Measurements from ENCODE around the gene SUN3.

SUN3 gene

DNA sequence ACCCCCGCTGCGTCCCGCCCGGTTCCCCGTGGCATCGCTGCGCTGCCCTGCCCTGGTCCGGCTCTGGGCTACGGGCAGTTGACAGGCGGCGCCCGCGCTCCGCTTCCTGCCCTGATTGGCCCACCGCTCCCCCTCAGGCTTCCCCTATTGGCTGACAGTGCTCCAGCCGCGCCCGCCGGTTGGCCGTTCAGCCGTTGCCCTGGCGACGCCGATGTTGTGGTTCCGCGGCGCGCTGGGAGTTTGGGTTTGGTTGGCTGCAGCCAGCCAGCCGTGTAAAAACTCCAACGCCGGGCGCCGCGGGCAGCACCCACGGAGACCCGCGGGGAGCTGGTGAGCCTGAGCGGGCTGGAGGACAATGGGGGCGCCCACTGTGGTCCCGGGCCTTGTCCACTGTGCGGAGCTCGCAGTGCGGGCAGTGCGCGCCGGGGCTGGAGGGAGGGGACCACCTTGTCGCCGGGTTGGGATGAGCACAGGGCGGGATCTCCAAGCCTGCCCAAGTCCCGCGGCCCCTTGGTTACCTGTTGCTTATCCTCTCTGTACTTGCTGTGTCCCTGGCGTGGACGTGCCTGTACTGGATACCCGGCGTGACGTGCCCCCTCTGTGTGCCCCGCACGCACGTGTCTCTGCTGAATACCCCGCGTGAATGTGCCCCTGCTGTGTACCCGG lies 6.5 kb upstream of the SUN3 start, which contains the start of gene C7orf57:
Gene C7orf57 (plus strand): TSS at position 243 of the 666 bp plus-strand sequence. CDS start 766 bp downstream, outside the sequence.
- Histone ChIP-seq H3K9me3 (peaks cover 12% of the 10 kb centered on the region), H3K27ac (no peak within 1 kb of the TSS), H4K20me1 (no peaks in the 10 kb centered on the region), H3K36me3 (no peaks in the 10 kb centered on the region), H3K4me1 (peaks cover 7% of the 10 kb centered on the region; the same call in 1 of the 2 replicates), H3K9ac (no peak within 1 kb of the TSS), H3K4me3 (peak within 1 kb of the TSS; percentile 60), H3K27me3 (peaks cover 22% of the 10 kb centered on the region), H3K4me2 (peak within 1 kb of the TSS; percentile 67)
- TF ChIP-seq Cebpa-rat (IDR thresholded peaks at IDR 0.05) = no peak

- no peak overlapping the region for H3K4me2 ChIP-seq
- H3K9ac ChIP-seq = no peak overlapping the region
- H3K27ac ChIP-seq = no peak overlapping the region
- no peak overlapping the region for H3K4me3 ChIP-seq
- peaks cover 7% of the 10 kb centered on the region; the same call in 1 of the 2 replicates for H3K4me1 ChIP-seq
- H4K20me1 ChIP-seq = no peaks in the 10 kb centered on the region
- no peak for TF ChIP-seq Cebpa-rat (IDR thresholded peaks at IDR 0.05)
- peaks cover 22% of the 10 kb centered on the region for H3K27me3 ChIP-seq
- H3K36me3 ChIP-seq = no peaks in the 10 kb centered on the region
- peaks cover 12% of the 10 kb centered on the region for H3K9me3 ChIP-seq
Measured at GRCh38 chr7:48033922-48034321, 5.0 kb upstream of the SUN3 start.

DNA sequence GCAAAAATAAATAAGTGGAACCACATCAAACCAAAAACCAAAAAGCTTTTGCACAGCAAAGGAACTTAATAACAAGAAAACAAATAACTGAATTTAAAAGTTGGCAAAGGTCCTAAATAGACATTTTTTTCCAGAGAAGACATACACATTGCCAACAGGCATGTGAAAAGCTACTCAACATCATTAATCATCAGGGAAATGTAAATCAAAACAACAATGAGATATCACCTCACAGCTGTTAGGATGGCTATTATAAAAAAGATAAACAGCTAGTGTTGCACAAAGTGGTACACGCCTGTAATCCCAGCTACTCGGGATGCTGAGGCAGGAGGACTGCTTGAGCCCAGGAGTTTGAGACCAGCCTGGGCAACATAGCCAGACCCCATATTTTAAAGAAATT lies 2.2 kb upstream of the SUN3 start:
- Histone ChIP-seq H3K4me2 (no peak overlapping the region), H3K9ac (no peak overlapping the region), H3K36me3 (no peaks in the 10 kb centered on the region), H3K4me3 (no peak overlapping the region), H3K27ac (no peak overlapping the region), H4K20me1 (no peaks in the 10 kb centered on the region), H3K4me1 (peaks cover 15% of the 10 kb centered on the region), H3K27me3 (peaks cover 10% of the 10 kb centered on the region), H3K9me3 (peaks cover 11% of the 10 kb centered on the region)
- TF ChIP-seq Cebpa-rat (IDR thresholded peaks at IDR 0.05) = no peak

DNA sequence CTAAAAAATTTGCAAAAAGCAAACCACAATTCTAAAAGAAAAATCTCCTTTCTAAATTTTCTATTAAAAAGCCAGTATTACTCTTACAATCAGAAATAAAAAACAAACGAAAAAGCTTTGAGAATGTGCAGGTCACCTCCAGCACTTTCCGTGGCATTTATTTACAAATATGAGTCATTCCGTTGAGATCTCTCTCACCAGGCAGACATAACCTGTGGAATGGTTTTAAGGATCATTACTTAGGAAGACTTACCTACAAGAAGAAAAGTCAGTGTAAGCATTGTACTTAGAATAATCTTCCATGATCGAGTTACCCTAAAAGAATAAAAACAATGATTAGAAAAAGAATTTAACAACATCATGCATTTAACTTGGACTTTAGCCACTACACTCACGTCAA lies 3.3 kb downstream of the SUN3 start:
- H3K9ac ChIP-seq = no peak overlapping the region
- no peaks in the 10 kb centered on the region for H3K27me3 ChIP-seq
- peaks cover 7% of the 10 kb centered on the region for H3K4me1 ChIP-seq
- no peak overlapping the region for H3K4me3 ChIP-seq
- H3K4me2 ChIP-seq = no peak overlapping the region
- H3K27ac ChIP-seq = no peak overlapping the region
- no peaks in the 10 kb centered on the region for H3K36me3 ChIP-seq
- H3K9me3 ChIP-seq = peaks cover 12% of the 10 kb centered on the region; the same call in 1 of the 2 replicates
- no peaks in the 10 kb centered on the region for H4K20me1 ChIP-seq
- TF ChIP-seq Cebpa-rat (IDR thresholded peaks at IDR 0.05) = no peak

- no peak overlapping the region for H3K4me3 ChIP-seq
Measured at GRCh38 chr7:48017674-48018073, 11.2 kb downstream of the SUN3 start.

DNA sequence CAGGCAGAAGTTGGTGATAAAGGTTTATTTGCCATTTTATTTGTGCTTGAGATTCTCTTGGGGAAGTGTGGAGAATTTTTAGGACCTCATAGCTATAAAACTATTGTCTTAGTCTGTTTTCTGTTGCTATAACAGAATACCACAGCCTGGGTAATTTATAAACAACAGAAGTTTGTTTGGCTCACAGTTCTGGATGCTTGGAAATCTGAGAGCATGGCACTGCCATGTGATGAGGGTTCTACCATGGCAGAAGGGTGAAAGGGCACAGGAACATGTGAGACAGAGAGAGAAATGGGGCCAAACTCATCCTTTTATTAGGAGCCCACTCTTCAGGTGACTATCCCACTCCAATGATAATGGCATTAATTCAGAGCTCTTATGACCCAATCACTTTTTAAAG lies 12.3 kb downstream of the SUN3 start:
- H3K4me3 ChIP-seq = no peak overlapping the region
- H3K9me3 ChIP-seq = no peaks in the 10 kb centered on the region
- no peak overlapping the region for H3K4me2 ChIP-seq
- no peaks in the 10 kb centered on the region for H3K36me3 ChIP-seq
- no peak for TF ChIP-seq Cebpa-rat (IDR thresholded peaks at IDR 0.05)
- no peaks in the 10 kb centered on the region for H4K20me1 ChIP-seq
- no peaks in the 10 kb centered on the region for H3K27me3 ChIP-seq
- no peaks in the 10 kb centered on the region for H3K4me1 ChIP-seq
- no peak overlapping the region for H3K9ac ChIP-seq
- no peak overlapping the region for H3K27ac ChIP-seq

More at GRCh38 chr7:48017674-48018073, 11.2 kb downstream of the SUN3 start:
- TF ChIP-seq Cebpa-rat (IDR thresholded peaks at IDR 0.05) = no peak
- no peak overlapping the region for H3K27ac ChIP-seq
- H3K36me3 ChIP-seq = no peaks in the 10 kb centered on the region
- H3K4me1 ChIP-seq = no peaks in the 10 kb centered on the region
- H3K9me3 ChIP-seq = no peaks in the 10 kb centered on the region
- no peaks in the 10 kb centered on the region for H4K20me1 ChIP-seq
- no peaks in the 10 kb centered on the region for H3K27me3 ChIP-seq
- H3K4me2 ChIP-seq = no peak overlapping the region
- H3K9ac ChIP-seq = no peak overlapping the region

DNA sequence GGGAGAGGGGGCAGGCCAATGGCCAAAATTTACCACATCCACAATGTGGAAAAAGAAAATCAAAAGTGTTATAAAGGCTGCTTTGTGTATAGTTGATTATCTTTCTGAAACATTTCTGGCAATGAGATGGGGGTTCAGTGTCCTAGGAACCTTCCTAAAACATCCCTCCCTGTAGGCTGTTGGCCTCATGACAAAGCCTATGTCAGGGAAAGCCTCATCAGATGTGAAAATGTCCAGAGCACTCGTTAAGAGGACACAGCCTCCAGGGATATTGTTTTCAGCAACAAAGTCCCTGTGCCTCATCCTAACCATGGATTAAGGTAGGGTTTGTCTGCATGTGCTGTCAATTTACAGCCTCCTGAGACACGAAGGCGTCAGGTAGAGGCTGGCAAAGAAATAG lies 17.0 kb downstream of the SUN3 start:
- H3K9me3 ChIP-seq = no peaks in the 10 kb centered on the region
- no peaks in the 10 kb centered on the region for H3K36me3 ChIP-seq
- no peak overlapping the region for H3K4me3 ChIP-seq
- no peaks in the 10 kb centered on the region for H4K20me1 ChIP-seq
- no peak overlapping the region for H3K9ac ChIP-seq
- H3K4me2 ChIP-seq = no peak overlapping the region
- no peaks in the 10 kb centered on the region for H3K4me1 ChIP-seq
- no peak overlapping the region for H3K27ac ChIP-seq
- TF ChIP-seq Cebpa-rat (IDR thresholded peaks at IDR 0.05) = no peak
- H3K27me3 ChIP-seq = no peaks in the 10 kb centered on the region

GRCh38 chr7:48011323-48011722 lies 17.6 kb downstream of the SUN3 start:
- no peaks in the 10 kb centered on the region for H4K20me1 ChIP-seq
- no peaks in the 10 kb centered on the region for H3K9me3 ChIP-seq
- H3K4me1 ChIP-seq = no peaks in the 10 kb centered on the region
- H3K9ac ChIP-seq = no peak overlapping the region
- H3K27me3 ChIP-seq = no peaks in the 10 kb centered on the region
- H3K36me3 ChIP-seq = no peaks in the 10 kb centered on the region
- no peak for TF ChIP-seq Cebpa-rat (IDR thresholded peaks at IDR 0.05)
- H3K4me2 ChIP-seq = no peak overlapping the region
- no peak overlapping the region for H3K27ac ChIP-seq
- H3K4me3 ChIP-seq = no peak overlapping the region

DNA sequence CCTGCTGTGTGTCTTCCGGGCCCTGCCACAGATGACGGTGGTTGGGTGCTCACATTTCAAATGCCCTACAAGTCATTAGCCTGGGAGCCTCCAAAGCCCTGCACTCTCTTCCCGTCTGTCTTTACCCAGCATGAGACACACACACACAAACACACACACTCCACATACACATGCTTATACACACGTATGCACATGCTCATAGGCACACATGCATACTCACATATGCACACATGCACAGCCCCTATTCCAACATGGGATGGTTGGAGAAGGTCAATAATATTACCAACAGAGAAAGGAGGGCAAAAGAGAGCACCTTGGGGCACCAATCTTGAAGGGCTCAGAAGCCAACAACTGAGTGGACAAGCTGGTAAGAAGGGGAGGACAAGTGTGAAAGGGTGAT lies 19.0 kb downstream of the SUN3 start:
- Histone ChIP-seq H3K4me1 (peaks cover 13% of the 10 kb centered on the region), H3K4me2 (no peak overlapping the region), H3K4me3 (no peak overlapping the region), H3K36me3 (no peaks in the 10 kb centered on the region), H3K27ac (no peak overlapping the region), H3K9me3 (no peaks in the 10 kb centered on the region), H3K27me3 (no peaks in the 10 kb centered on the region), H3K9ac (no peak overlapping the region), H4K20me1 (no peaks in the 10 kb centered on the region)
- no peak for TF ChIP-seq Cebpa-rat (IDR thresholded peaks at IDR 0.05)

DNA sequence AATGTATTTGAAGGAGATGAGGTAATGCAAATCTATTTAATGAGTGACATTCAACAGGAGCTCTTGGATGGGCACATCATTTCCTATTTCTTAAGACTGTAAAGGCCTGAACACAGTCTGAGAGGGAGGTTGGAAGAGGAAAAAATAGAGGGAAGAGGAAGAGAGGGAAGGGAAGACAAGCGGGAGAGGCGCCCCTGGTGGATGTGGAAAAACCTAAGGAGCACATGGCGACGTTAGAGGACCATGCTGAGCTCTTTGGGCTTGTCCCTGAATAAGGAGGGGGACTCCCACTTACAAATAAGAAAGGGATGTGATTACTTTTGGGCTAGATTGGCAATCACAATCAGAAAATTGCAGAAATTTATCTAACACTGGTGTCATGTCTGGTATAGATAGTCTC lies 19.6 kb downstream of the SUN3 start:
- Histone ChIP-seq H3K27ac (no peak overlapping the region), H3K4me1 (peaks cover 20% of the 10 kb centered on the region), H3K36me3 (no peaks in the 10 kb centered on the region), H4K20me1 (no peaks in the 10 kb centered on the region), H3K4me2 (no peak overlapping the region), H3K9me3 (no peaks in the 10 kb centered on the region), H3K4me3 (no peak overlapping the region), H3K27me3 (no peaks in the 10 kb centered on the region), H3K9ac (no peak overlapping the region)
- no peak for TF ChIP-seq Cebpa-rat (IDR thresholded peaks at IDR 0.05)
